Endothelial cell of umbilical vein (primary cell): Measurements from ENCODE around the gene MAP4K3. TPM values are rescaled to one million over a fixed set of nuclear protein-coding genes. Genes with fewer than 3 reads are reported as not detected.

Source experiments
- BruUV-seq: library from RNA; stranded (reverse); fragments of 400-500 nt; replicated peaks from 2 replicates; lab custom pipeline; 2021; lab: Mats Ljungman, UMichigan
- CTCF ChIA-PET: fragments of 300-600, 350-600 bp; sonication (Branson Sonifier 250); formaldehyde crosslinking; loops from one replicate; lab custom pipeline; 2021; ENCODE audit warnings: antibody characterized with exemption, inconsistent platforms; lab: Charles Lee
- POLR2A ChIA-PET: fragments of 300-600, 350-600 bp; sonication (Branson Sonifier 250); formaldehyde crosslinking; loops from one replicate; lab custom pipeline; 2021; ENCODE audit warnings: antibody characterized with exemption, inconsistent platforms; lab: Charles Lee
- DNase-seq: peaks from one replicate; pipeline ENCODE4 v3.0.0-alpha.2; 2011; ENCODE audit warnings: low read depth, low spot score
- FAIRE-seq: peaks from 2 replicates; lab custom pipeline; 2011; peaks lifted over from hg19 to GRCh38; lab: Jason Lieb, UNC
- H2AFZ ChIP-seq: 2 replicates; pipeline ENCODE4 v1.6.0; 2012; ENCODE audit warnings: low read depth, low read length, control low read depth, inconsistent platforms
- H3K27ac ChIP-seq: 2 replicates; pipeline ENCODE4 v1.5.1; 2011; ENCODE audit warnings: low read depth, mild to moderate bottlenecking, control low read depth, low read length, moderate library complexity; ENCODE audit not compliant: insufficient read depth
- H3K27me3 ChIP-seq, 2 experiments: 2 replicates each; pipeline versions ENCODE4 v1.6.0 to v1.6.1; 2011; ENCODE audit warnings: low read length in 2 of 2, mixed read lengths in 1 of 2; ENCODE audit not compliant: control insufficient read depth in 2 of 2, insufficient read depth in 2 of 2
- H3K36me3 ChIP-seq, 2 experiments: 2 replicates in 1 of 2; 3 replicates in 1 of 2; pipeline ENCODE4 v1.5.1; 2011; ENCODE audit warnings: low read length in 2 of 2, mild to moderate bottlenecking in 1 of 2, moderate library complexity in 1 of 2; ENCODE audit not compliant: control insufficient read depth in 2 of 2, insufficient read depth in 2 of 2; ENCODE audit errors: extremely low read depth in 1 of 2
- H3K4me1 ChIP-seq: 3 replicates; pipeline ENCODE4 v1.5.1; 2011; ENCODE audit warnings: mild to moderate bottlenecking, low read length; ENCODE audit not compliant: control insufficient read depth, insufficient read depth; ENCODE audit errors: extremely low read depth
- H3K4me2 ChIP-seq: 2 replicates; pipeline ENCODE4 v1.6.1; 2011; ENCODE audit warnings: low read length, control low read depth, mixed read lengths; ENCODE audit not compliant: insufficient read depth
- H3K4me3 ChIP-seq, 3 experiments: fragments of 200-600 bp in 1 of 3; sonication (generic), shearing (Covaris generic) in 1 of 3; replicated peaks in 1 of 3; 2 replicates each; pipeline ENCODE4 v1.5.1; 2011 to 2016; ENCODE audit warnings: control low read depth in 3 of 3, low read length in 3 of 3, mild to moderate bottlenecking in 2 of 3, inconsistent platforms in 1 of 3, low read depth in 1 of 3, moderate library complexity in 1 of 3; ENCODE audit not compliant: insufficient read depth in 1 of 3
- H3K79me2 ChIP-seq: 2 replicates; pipeline ENCODE4 v1.6.0; 2012; ENCODE audit warnings: low read length, inconsistent platforms; ENCODE audit not compliant: control insufficient read depth, insufficient read depth
- H3K9ac ChIP-seq: replicated peaks from 2 replicates; pipeline ENCODE3; 2011; ENCODE audit warnings: low read length, control low read depth; ENCODE audit not compliant: insufficient read depth; ENCODE audit errors: extremely low read depth
- H3K9me1 ChIP-seq: replicated peaks from 3 replicates; pipeline ENCODE4 v1.6.0; 2011; ENCODE audit warnings: mild to moderate bottlenecking, low read length; ENCODE audit not compliant: control insufficient read depth, insufficient read depth; ENCODE audit errors: extremely low read depth
- H3K9me3 ChIP-seq: replicated peaks from 2 replicates; pipeline ENCODE4 v1.5.1; 2012; ENCODE audit warnings: low read length, inconsistent platforms; ENCODE audit not compliant: control insufficient read depth, insufficient read depth
- H4K20me1 ChIP-seq: replicated peaks from 2 replicates; pipeline ENCODE3; 2011; ENCODE audit warnings: mild to moderate bottlenecking, low read length; ENCODE audit not compliant: control insufficient read depth, insufficient read depth; ENCODE audit errors: extremely low read depth
- EZH2 ChIP-seq: IDR thresholded peaks from 2 replicates; pipeline ENCODE4 v1.6.1; 2012; ENCODE audit warnings: borderline replicate concordance, low read depth, mild to moderate bottlenecking, moderate library complexity, low read length, inconsistent platforms; ENCODE audit not compliant: severe bottlenecking
- FOS ChIP-seq: IDR thresholded peaks from 2 replicates; pipeline ENCODE4 v1.6.1; 2011; ENCODE audit warnings: mild to moderate bottlenecking, low read length, moderate library complexity, borderline replicate concordance; ENCODE audit not compliant: insufficient read depth
- GATA2 ChIP-seq: IDR thresholded peaks from 2 replicates; pipeline ENCODE4 v1.7.0; 2011; ENCODE audit warnings: low read depth, mild to moderate bottlenecking, moderate library complexity, mixed read lengths, low read length; ENCODE audit not compliant: insufficient read length, insufficient read depth
- JUN ChIP-seq: IDR thresholded peaks from 2 replicates; pipeline ENCODE4 v1.6.1; 2011; ENCODE audit warnings: borderline replicate concordance, low read depth; ENCODE audit not compliant: insufficient read length, insufficient read depth
- MYC ChIP-seq: IDR thresholded peaks from one replicate; pipeline ENCODE4 v1.6.1; 2011; ENCODE audit warnings: mild to moderate bottlenecking, low read depth, low read length
- POLR2A ChIP-seq: IDR thresholded peaks from 2 replicates; pipeline ENCODE4 v1.6.1; 2012; ENCODE audit warnings: low read depth, mild to moderate bottlenecking, control low read depth, low read length
- POLR2AphosphoS5 ChIP-seq: IDR thresholded peaks from 2 replicates; pipeline ENCODE4 v1.6.1; 2012; ENCODE audit warnings: low read depth, mild to moderate bottlenecking, control low read depth, low read length, moderate library complexity; ENCODE audit not compliant: insufficient read depth
- dilution Hi-C: fragments of 300-500 bp; cut with MboI; formaldehyde crosslinking; loops from one replicate; pipeline ENCODE4 v1.15.0; 2019; ENCODE audit warnings: low sequenced_read_pairs; ENCODE audit not compliant: extremely low pct_ligation_motif_present
- intact Hi-C: fragments of 100-400 bp; cut with micrococcal nuclease; formaldehyde crosslinking; loops from one replicate; pipeline ENCODE4 v1.10.0; 2022
- polyA plus RNA-seq, 4 experiments: library from polyadenylated mRNA; depleted of rRNA in 3 of 4; stranded (reverse) in 3 of 4; unstranded in 1 of 4; fragments of >200 nt; gene quantifications; 2 replicates each; pipeline versions ENCODE4 v1.2.1 to v1.2.3, GENCODE V29; 2011 to 2012; ENCODE audit warnings: missing spikeins in 1 of 4
- total RNA-seq: library from RNA; stranded (reverse); gene quantifications from 2 replicates; pipeline ENCODE4 v1.2.3, GENCODE V29; 2021
- TF ChIP-seq, protein P1 (sequence below), 2 donors: IDR thresholded peaks; 1 replicate in 1 of 2; 2 replicates in 1 of 2; pipeline ENCODE4 v1.5.1; 2011; ENCODE audit warnings: low read length in 2 of 2, mild to moderate bottlenecking in 2 of 2, moderate library complexity in 2 of 2, control low read depth in 1 of 2, inconsistent platforms in 1 of 2, low read depth in 1 of 2; ENCODE audit not compliant: insufficient read depth in 1 of 2; ENCODE audit errors: extremely low read depth in 1 of 2
- TF ChIP-seq, protein P2 (sequence below): IDR thresholded peaks from 2 replicates; pipeline ENCODE4 v1.6.1; 2011; ENCODE audit not compliant: insufficient read depth, insufficient read length

The MAP4K3 gene
- total and polyA plus RNA-seq, 2 donors (not counting 3 experiments of a cell fraction or from before 2014, with no cell fraction given), result 8.0 to 45.9 TPM

DNA sequence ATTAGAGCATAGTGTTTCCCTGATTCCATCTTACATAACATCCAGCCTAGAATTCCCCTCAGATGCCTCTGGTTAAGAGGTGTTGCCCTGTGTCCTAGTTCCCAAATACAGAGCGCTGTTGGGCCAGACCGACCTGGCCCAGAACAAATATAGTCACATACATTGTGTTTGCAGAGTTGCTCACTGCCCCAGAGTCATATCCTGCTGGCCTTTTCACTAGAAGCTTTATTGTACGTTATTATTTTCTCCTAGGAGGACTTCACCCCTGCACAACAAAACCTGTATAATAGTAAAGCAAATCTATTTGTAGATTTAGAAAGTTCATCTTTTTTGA lies 11.1 kb upstream of the MAP4K3 start:
- no peak overlapping the region for H3K27ac ChIP-seq
- H4K20me1 ChIP-seq, result no peaks in the 10 kb centered on the region
- H2AFZ ChIP-seq, result no peak overlapping the region
- H3K9me1 ChIP-seq, result no peaks in the 10 kb centered on the region
- ChIA-PET CTCF (interaction anchor here (1.0 kb wide), 1 partner anchor 17 kb away, joined by 3 read pairs; no protein-coding TSS in a partner anchor), POLR2A (no interaction called here)
- DNase-seq, result no peak
- no TSS peak for BruUV-seq
- H3K9me3 ChIP-seq, result no peaks in the 10 kb centered on the region
- no peak overlapping the region for H3K9ac ChIP-seq
- intact Hi-C loops (no loop called here), dilution Hi-C loops (no loop called here)
- no peaks in the 10 kb centered on the region for H3K36me3 ChIP-seq
- no peaks in the 10 kb centered on the region for H3K4me1 ChIP-seq
- no peak overlapping the region for H3K4me3 ChIP-seq
- TF ChIP-seq JUN (no peak), POLR2AphosphoS5 (no peak), POLR2A (no peak), MYC (no peak), GATA2 (no peak), EZH2 (no peak), FOS (no peak)
- TF ChIP-seq, protein P1, sequence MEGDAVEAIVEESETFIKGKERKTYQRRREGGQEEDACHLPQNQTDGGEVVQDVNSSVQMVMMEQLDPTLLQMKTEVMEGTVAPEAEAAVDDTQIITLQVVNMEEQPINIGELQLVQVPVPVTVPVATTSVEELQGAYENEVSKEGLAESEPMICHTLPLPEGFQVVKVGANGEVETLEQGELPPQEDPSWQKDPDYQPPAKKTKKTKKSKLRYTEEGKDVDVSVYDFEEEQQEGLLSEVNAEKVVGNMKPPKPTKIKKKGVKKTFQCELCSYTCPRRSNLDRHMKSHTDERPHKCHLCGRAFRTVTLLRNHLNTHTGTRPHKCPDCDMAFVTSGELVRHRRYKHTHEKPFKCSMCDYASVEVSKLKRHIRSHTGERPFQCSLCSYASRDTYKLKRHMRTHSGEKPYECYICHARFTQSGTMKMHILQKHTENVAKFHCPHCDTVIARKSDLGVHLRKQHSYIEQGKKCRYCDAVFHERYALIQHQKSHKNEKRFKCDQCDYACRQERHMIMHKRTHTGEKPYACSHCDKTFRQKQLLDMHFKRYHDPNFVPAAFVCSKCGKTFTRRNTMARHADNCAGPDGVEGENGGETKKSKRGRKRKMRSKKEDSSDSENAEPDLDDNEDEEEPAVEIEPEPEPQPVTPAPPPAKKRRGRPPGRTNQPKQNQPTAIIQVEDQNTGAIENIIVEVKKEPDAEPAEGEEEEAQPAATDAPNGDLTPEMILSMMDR (IDR thresholded peaks at IDR 0.05; ENCODE audit: extremely low read depth in 1 of 2, insufficient read depth in 1 of 2, low read depth in 1 of 2, low read length in 2 of 2), result no peak
- TF ChIP-seq, protein P2, sequence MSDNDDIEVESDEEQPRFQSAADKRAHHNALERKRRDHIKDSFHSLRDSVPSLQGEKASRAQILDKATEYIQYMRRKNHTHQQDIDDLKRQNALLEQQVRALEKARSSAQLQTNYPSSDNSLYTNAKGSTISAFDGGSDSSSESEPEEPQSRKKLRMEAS, result no peak
- H3K4me2 ChIP-seq, result no peak overlapping the region
- no peak for FAIRE-seq
- H3K79me2 ChIP-seq, result no peaks in the 10 kb centered on the region
- no peaks in the 10 kb centered on the region for H3K27me3 ChIP-seq
